ENCODE data around the gene TSHR. TPM values are rescaled to one million over a fixed set of nuclear protein-coding genes. Genes with fewer than 3 reads are reported as not detected.

TSHR gene
- total RNA-seq, 2 experiments from 2014 or later, result not detected

GRCh38 chr14:81143793-81144192, 188.4 kb downstream of the TSHR start:
- ATAC-seq (ENCODE audit: poor library complexity) (no peak), DNase-seq (no peak)
- no peaks in the 10 kb centered on the region for H3K27me3 ChIP-seq (ENCODE audit: control insufficient read depth in 1 of 2, insufficient read depth in 2 of 2, low read length in 2 of 2)
- TF ChIP-seq CTCF (IDR thresholded peaks at IDR 0.05), result no peak
- no peaks in the 10 kb centered on the region for H3K9me3 Mint-ChIP-seq
- peaks cover 12% of the 10 kb centered on the region for H3K4me1 Mint-ChIP-seq (ENCODE audit: low read depth)
- no peak overlapping the region for H3K27ac Mint-ChIP-seq
- no peaks in the 10 kb centered on the region for H3K27me3 Mint-ChIP-seq
- no peaks in the 10 kb centered on the region for H3K36me3 ChIP-seq (ENCODE audit: insufficient read depth, low read length)
- no peaks in the 10 kb centered on the region for H3K9me3 ChIP-seq (ENCODE audit: control insufficient read depth in 1 of 2, insufficient read depth in 1 of 2, low read length in 2 of 2)
- H3K4me3 Mint-ChIP-seq, result no peak overlapping the region
- ChIA-PET CTCF (no interaction called here), POLR2A (no interaction called here)
- intact Hi-C loops (cut with DNase I, micrococcal nuclease), result no loop called here
- H3K27ac ChIP-seq (ENCODE audit: low read depth in 1 of 2, low read length in 2 of 2), result no peak overlapping the region
- H3K4me1 ChIP-seq (ENCODE audit: insufficient read depth, low read length), result peaks cover 4% of the 10 kb centered on the region
- H3K36me3 Mint-ChIP-seq (ENCODE audit: low read depth), result no peaks in the 10 kb centered on the region
- no peak overlapping the region for H3K4me3 ChIP-seq (ENCODE audit: low read length)

DNA sequence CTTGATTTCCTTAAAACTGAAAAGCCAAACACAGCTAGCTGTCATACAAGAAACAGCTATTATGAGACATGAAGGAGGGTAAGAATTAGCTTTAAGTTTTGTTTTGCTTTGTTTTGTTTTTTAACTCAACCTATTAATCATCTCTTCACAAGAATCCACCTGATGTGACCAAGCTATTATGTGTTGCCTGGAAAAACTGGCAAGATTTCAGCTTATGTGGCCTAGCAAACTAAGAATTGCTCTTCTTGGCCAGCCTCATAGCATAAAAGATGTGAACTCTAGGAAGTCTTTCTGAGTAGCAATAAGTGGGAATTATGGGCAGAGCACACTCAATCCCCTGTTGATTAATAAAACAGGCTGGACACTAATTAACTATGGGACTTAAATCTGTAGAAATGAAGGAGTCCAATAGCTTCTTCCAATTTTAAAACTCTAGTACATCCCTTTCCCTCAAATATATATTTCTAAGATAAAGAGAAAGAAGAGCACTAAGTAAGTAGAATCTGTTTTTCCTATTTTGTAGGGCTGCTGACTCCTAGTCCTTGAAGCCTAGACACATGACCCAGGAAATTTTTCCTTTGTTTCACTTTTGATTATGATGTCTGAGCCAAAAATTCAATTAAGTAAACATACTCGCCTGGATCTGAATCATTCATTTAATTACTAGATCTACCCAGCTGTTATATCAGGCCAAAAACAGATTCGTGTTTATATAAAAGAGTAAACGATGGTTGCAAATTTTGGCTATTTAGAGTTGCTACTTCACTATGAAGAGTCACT, 189.6 kb downstream of the TSHR start:
- H3K4me1 ChIP-seq (ENCODE audit: insufficient read depth, low read length), result peaks cover 4% of the 10 kb centered on the region
- ChIA-PET CTCF (no interaction called here), POLR2A (no interaction called here)
- Mint-ChIP-seq H3K27me3 (no peaks in the 10 kb centered on the region), H3K9me3 (no peaks in the 10 kb centered on the region), H3K27ac (no peak overlapping the region), H3K36me3 (ENCODE audit: low read depth) (no peaks in the 10 kb centered on the region), H3K4me1 (ENCODE audit: low read depth) (peaks cover 12% of the 10 kb centered on the region), H3K4me3 (no peak overlapping the region)
- no peaks in the 10 kb centered on the region for H3K9me3 ChIP-seq (ENCODE audit: control insufficient read depth in 1 of 2, insufficient read depth in 1 of 2, low read length in 2 of 2)
- no peak for DNase-seq
- no peak for ATAC-seq (ENCODE audit: poor library complexity)
- intact Hi-C loops (cut with DNase I, micrococcal nuclease), result no loop called here
- H3K27me3 ChIP-seq (ENCODE audit: control insufficient read depth in 1 of 2, insufficient read depth in 2 of 2, low read length in 2 of 2), result no peaks in the 10 kb centered on the region
- H3K27ac ChIP-seq (ENCODE audit: low read depth in 1 of 2, low read length in 2 of 2), result no peak overlapping the region
- no peak overlapping the region for H3K4me3 ChIP-seq (ENCODE audit: low read length)
- no peaks in the 10 kb centered on the region for H3K36me3 ChIP-seq (ENCODE audit: insufficient read depth, low read length)
- TF ChIP-seq CTCF (IDR thresholded peaks at IDR 0.05), result no peak

DNA sequence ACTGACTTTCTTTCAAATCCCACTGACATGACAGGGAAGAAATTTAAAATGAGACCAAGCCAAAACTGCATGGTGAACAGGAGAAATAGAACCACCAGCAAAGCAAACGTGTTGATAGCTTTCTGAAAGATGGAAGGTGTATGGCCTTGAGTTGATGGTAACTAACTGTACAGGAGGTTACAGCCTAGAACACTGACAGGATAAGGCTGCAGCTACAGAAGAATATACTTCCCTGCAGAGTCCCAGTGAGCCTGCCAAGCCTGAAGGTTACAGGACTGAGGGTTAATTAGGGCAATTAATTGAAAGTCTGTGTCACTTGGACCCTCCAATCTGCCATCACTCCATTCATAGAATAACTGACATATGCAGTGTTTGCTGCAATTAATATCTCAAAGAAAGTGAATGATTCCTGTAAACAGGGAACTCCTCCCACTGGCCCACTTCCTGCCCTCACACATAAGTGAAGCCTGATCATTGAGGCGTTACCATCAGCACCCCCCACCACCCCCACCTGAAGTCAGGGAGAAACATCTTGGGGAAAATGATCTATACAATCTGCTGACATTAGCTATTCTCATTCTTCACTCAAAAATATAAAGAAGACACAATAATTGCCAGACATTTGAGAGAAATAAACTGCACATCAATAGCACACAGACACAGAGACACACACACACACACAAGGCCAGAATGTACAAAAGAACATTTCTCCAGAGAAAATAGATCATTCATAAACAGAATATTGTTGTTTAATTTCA, 191.9 kb downstream of the TSHR start:
- Histone ChIP-seq H3K27me3 (ENCODE audit: control insufficient read depth in 1 of 2, insufficient read depth in 2 of 2, low read length in 2 of 2) (no peaks in the 10 kb centered on the region), H3K9me3 (ENCODE audit: control insufficient read depth in 1 of 2, insufficient read depth in 1 of 2, low read length in 2 of 2) (no peaks in the 10 kb centered on the region), H3K4me1 (ENCODE audit: insufficient read depth, low read length) (peaks cover 4% of the 10 kb centered on the region), H3K4me3 (ENCODE audit: low read length) (no peak overlapping the region), H3K27ac (ENCODE audit: low read depth in 1 of 2, low read length in 2 of 2) (no peak overlapping the region), H3K36me3 (ENCODE audit: insufficient read depth, low read length) (no peaks in the 10 kb centered on the region)
- Mint-ChIP-seq H3K9me3 (no peaks in the 10 kb centered on the region), H3K27ac (no peak overlapping the region), H3K27me3 (no peaks in the 10 kb centered on the region), H3K4me3 (no peak overlapping the region), H3K4me1 (ENCODE audit: low read depth) (peaks cover 12% of the 10 kb centered on the region), H3K36me3 (ENCODE audit: low read depth) (no peaks in the 10 kb centered on the region)
- no peak for TF ChIP-seq CTCF (IDR thresholded peaks at IDR 0.05)
- ATAC-seq (ENCODE audit: poor library complexity) (no peak), DNase-seq (no peak)
- ChIA-PET CTCF (no interaction called here), POLR2A (no interaction called here)
- intact Hi-C loops (cut with DNase I, micrococcal nuclease), result no loop called here

Data from CD4-positive, alpha-beta T cell (primary cell).